Tibial nerve (tissue), 3 donors: ENCODE results near the gene RPTN.

Experiments used
- POLR2A ChIP-seq, 2 donors: fragments of 450-650 bp; IDR thresholded peaks; one replicate each; pipeline ENCODE4 v1.6.1; 2017; ENCODE audit warnings: antibody characterized with exemption in 2 of 2, mild to moderate bottlenecking in 2 of 2, moderate library complexity in 2 of 2
- TF ChIP-seq, protein P1 (sequence below), 5 experiments: fragments of 200-600 bp in 3 of 5; fragments of 450-650 bp in 2 of 5; sonication (generic) in 3 of 5; IDR thresholded peaks; one replicate each; pipeline ENCODE4 v1.5.1; 2016 to 2019; ENCODE audit warnings: antibody characterized with exemption in 5 of 5, mild to moderate bottlenecking in 3 of 5, moderate library complexity in 2 of 5

DNA sequence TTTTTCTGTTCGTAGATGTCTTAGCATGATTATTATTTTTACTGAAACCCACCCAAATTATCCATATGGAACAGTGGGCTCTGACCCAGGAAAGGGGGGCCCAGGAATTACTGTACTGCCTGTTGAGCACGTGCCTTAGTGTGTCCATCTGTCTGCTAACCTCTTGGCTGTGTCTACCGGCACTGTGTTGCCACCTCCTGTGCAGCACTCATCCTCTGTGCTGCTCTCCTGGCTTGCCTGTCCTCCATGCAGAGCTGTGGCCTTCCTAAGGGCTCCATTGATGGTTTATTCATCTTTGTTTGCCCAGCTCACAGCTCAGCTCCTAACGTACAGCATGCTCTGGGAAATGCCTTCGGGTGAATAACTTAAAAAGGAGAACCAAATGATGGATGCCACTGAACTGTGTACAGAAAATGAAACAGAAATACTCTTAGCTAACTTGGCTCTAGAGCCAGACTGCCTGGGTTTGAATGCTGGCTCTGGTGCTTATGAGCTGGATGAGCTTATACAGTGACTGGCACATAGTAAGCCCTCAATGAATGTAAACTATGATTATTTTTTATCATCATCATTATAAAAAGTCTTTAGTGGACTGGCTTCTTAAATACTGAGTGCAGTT, 11.4 kb upstream of the RPTN start:
- TF ChIP-seq, protein P1, sequence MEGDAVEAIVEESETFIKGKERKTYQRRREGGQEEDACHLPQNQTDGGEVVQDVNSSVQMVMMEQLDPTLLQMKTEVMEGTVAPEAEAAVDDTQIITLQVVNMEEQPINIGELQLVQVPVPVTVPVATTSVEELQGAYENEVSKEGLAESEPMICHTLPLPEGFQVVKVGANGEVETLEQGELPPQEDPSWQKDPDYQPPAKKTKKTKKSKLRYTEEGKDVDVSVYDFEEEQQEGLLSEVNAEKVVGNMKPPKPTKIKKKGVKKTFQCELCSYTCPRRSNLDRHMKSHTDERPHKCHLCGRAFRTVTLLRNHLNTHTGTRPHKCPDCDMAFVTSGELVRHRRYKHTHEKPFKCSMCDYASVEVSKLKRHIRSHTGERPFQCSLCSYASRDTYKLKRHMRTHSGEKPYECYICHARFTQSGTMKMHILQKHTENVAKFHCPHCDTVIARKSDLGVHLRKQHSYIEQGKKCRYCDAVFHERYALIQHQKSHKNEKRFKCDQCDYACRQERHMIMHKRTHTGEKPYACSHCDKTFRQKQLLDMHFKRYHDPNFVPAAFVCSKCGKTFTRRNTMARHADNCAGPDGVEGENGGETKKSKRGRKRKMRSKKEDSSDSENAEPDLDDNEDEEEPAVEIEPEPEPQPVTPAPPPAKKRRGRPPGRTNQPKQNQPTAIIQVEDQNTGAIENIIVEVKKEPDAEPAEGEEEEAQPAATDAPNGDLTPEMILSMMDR (IDR thresholded peaks at IDR 0.05) = no peak
- TF ChIP-seq POLR2A (IDR thresholded peaks at IDR 0.05) = no peak
